Keratinocyte (primary cell): ENCODE measurements around the gene TCP11L2.

Experiments
- EZH2 ChIP-seq: IDR thresholded peaks from one replicate; pipeline ENCODE4 v1.6.1; 2012; ENCODE audit warnings: inconsistent platforms, mild to moderate bottlenecking, low read length, moderate library complexity
- TF ChIP-seq, protein P1 (sequence below), 3 experiments: IDR thresholded peaks in 1 of 3; conservative IDR thresholded peaks in 1 of 3; optimal IDR thresholded peaks in 1 of 3; 2 replicates in 2 of 3; 3 replicates in 1 of 3; pipeline versions ENCODE3 to v1.5.1; 2011; ENCODE audit warnings: low read length in 3 of 3, mild to moderate bottlenecking in 3 of 3, moderate library complexity in 2 of 3, control low read depth in 1 of 3, inconsistent platforms in 1 of 3; ENCODE audit not compliant: insufficient read depth in 2 of 3; ENCODE audit errors: extremely low read depth in 1 of 3

DNA sequence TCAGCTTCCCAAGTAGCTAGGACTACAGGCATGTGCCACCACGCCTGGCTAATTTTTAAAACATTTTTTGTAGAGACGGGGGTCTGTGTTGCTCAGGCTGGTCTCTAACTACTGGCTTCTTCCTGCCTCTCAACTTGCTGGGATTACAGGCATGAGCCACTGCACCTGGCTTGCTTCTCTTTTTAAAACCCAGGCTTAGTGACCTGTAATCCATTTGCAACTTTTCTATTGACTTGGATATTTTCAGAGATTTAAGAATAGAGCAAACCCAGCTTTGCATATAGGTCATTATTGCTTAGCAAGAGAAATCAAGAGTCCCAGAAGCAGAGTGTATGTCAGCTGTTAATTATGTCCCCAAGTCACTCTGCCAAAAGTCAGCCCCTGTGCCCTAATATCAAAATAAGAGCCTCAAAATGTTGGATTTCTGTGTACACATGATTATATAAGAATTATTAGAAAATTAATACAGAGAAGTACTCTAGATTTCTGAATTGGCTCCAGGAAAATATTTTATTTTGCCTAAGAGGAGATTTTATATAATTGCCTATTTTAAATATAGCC, 24.9 kb downstream of the TCP11L2 start:
- TF ChIP-seq, protein P1, sequence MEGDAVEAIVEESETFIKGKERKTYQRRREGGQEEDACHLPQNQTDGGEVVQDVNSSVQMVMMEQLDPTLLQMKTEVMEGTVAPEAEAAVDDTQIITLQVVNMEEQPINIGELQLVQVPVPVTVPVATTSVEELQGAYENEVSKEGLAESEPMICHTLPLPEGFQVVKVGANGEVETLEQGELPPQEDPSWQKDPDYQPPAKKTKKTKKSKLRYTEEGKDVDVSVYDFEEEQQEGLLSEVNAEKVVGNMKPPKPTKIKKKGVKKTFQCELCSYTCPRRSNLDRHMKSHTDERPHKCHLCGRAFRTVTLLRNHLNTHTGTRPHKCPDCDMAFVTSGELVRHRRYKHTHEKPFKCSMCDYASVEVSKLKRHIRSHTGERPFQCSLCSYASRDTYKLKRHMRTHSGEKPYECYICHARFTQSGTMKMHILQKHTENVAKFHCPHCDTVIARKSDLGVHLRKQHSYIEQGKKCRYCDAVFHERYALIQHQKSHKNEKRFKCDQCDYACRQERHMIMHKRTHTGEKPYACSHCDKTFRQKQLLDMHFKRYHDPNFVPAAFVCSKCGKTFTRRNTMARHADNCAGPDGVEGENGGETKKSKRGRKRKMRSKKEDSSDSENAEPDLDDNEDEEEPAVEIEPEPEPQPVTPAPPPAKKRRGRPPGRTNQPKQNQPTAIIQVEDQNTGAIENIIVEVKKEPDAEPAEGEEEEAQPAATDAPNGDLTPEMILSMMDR (optimal IDR thresholded peaks at IDR 0.05 in 1 of 3, IDR thresholded peaks at IDR 0.05 in 1 of 3, conservative IDR thresholded peaks at IDR 0.05 in 1 of 3; ENCODE audit: extremely low read depth in 1 of 3, insufficient read depth in 2 of 3, low read length in 3 of 3) = no peak
- TF ChIP-seq EZH2 = no peak
